Neuronal stem cell (in vitro differentiated cells): Measurements from ENCODE around the gene RNF167.

Source experiments
- DNase-seq: peaks from one replicate; pipeline ENCODE4 v3.0.0-alpha.2; 2013; ENCODE audit warnings: low spot score
- H2AFZ ChIP-seq: one replicate; pipeline ENCODE4 v1.6.1; 2013; ENCODE audit warnings: mild to moderate bottlenecking, low read length, inconsistent platforms
- H2AK5ac ChIP-seq: 2 replicates; pipeline ENCODE4 v1.6.1; 2013; ENCODE audit warnings: low read depth, mild to moderate bottlenecking, inconsistent platforms, low read length, moderate library complexity, mixed read lengths
- H2BK120ac ChIP-seq: 2 replicates; pipeline ENCODE4 v1.6.1; 2013; ENCODE audit warnings: low read depth, mild to moderate bottlenecking, inconsistent platforms, low read length, moderate library complexity, mixed read lengths
- H2BK12ac ChIP-seq: one replicate; pipeline ENCODE4 v1.6.1; 2013; ENCODE audit warnings: low read length, inconsistent platforms
- H2BK15ac ChIP-seq: 2 replicates; pipeline ENCODE4 v1.6.1; 2013; ENCODE audit warnings: mild to moderate bottlenecking, low read length, inconsistent platforms, mixed read lengths
- H2BK5ac ChIP-seq: one replicate; pipeline ENCODE4 v1.6.1; 2013; ENCODE audit warnings: inconsistent platforms, mild to moderate bottlenecking, low read length, moderate library complexity
- H3K14ac ChIP-seq: one replicate; pipeline ENCODE4 v1.6.1; 2013; ENCODE audit warnings: low read length, inconsistent platforms
- H3K18ac ChIP-seq: 2 replicates; pipeline ENCODE4 v1.6.1; 2013; ENCODE audit warnings: low read length, inconsistent platforms
- H3K23ac ChIP-seq: 2 replicates; pipeline ENCODE4 v1.6.1; 2013; ENCODE audit warnings: low read depth, mild to moderate bottlenecking, mixed read lengths, low read length, inconsistent platforms; ENCODE audit not compliant: poor library complexity
- H3K27ac ChIP-seq: replicated peaks from 3 replicates; pipeline ENCODE4 v1.5.1; 2013; ENCODE audit warnings: low read length, inconsistent platforms
- H3K27me3 ChIP-seq, 3 experiments: 2 replicates each; pipeline ENCODE4 v1.6.1; 2013; ENCODE audit warnings: low read length in 3 of 3, mild to moderate bottlenecking in 2 of 3, inconsistent platforms in 1 of 3, low read depth in 1 of 3, mixed read lengths in 1 of 3, moderate library complexity in 1 of 3; ENCODE audit not compliant: control insufficient read depth in 3 of 3, insufficient read depth in 3 of 3
- H3K36me3 ChIP-seq, 2 donors: replicated peaks in 1 of 2; 2 replicates each; pipeline ENCODE4 v1.6.1; 2013; ENCODE audit warnings: low read length in 2 of 2; ENCODE audit not compliant: control insufficient read depth in 2 of 2, insufficient read depth in 2 of 2
- H3K4ac ChIP-seq: 2 replicates; pipeline ENCODE4 v1.6.1; 2013; ENCODE audit warnings: inconsistent platforms, mild to moderate bottlenecking, low read length, moderate library complexity
- H3K4me1 ChIP-seq, 2 donors: 1 replicate in 1 of 2; 2 replicates in 1 of 2; pipeline ENCODE4 v1.6.1; 2013; ENCODE audit warnings: low read length in 2 of 2, low read depth in 1 of 2; ENCODE audit not compliant: control insufficient read depth in 2 of 2, insufficient read depth in 1 of 2
- H3K4me2 ChIP-seq: one replicate; pipeline ENCODE4 v1.6.1; 2013; ENCODE audit warnings: mild to moderate bottlenecking, low read length, inconsistent platforms; ENCODE audit not compliant: insufficient read depth, poor library complexity, severe bottlenecking
- H3K4me3 ChIP-seq, 2 donors: 2 replicates each; pipeline ENCODE4 v1.5.1; 2013; ENCODE audit warnings: low read length in 2 of 2, mild to moderate bottlenecking in 2 of 2, inconsistent platforms in 1 of 2, moderate library complexity in 1 of 2
- H3K79me1 ChIP-seq: one replicate; pipeline ENCODE4 v1.6.1; 2013; ENCODE audit warnings: low read depth, mild to moderate bottlenecking, inconsistent platforms, low read length, moderate library complexity
- H3K9ac ChIP-seq: one replicate; pipeline ENCODE4 v1.6.1; 2013; ENCODE audit warnings: mild to moderate bottlenecking, low read depth, low read length, inconsistent platforms; ENCODE audit not compliant: poor library complexity
- H3K9me3 ChIP-seq, 2 donors: replicated peaks in 1 of 2; 2 replicates each; pipeline versions ENCODE3 to v1.6.1; 2013; ENCODE audit warnings: low read length in 2 of 2, mild to moderate bottlenecking in 2 of 2, inconsistent platforms in 1 of 2, low read depth in 1 of 2, mixed read lengths in 1 of 2, moderate library complexity in 1 of 2; ENCODE audit not compliant: control insufficient read depth in 2 of 2, insufficient read depth in 1 of 2
- H4K8ac ChIP-seq: one replicate; pipeline ENCODE4 v1.6.1; 2013; ENCODE audit warnings: low read depth, mild to moderate bottlenecking, inconsistent platforms, low read length, moderate library complexity
- H4K91ac ChIP-seq: one replicate; pipeline ENCODE4 v1.6.1; 2013; ENCODE audit warnings: low read length, low read depth, mild to moderate bottlenecking, inconsistent platforms; ENCODE audit not compliant: poor library complexity
- WGBS, 2 donors: extraction: QIAGEN DNeasy Blood & Tissue Kit; methylation state at CpG; one replicate each; pipeline ENCODE4 v1.1.7; 2013; ENCODE audit warnings: missing lambda C conversion rate in 2 of 2, mixed read lengths in 1 of 2; ENCODE audit not compliant: insufficient read length in 2 of 2, insufficient replicate concordance in 1 of 2; ENCODE audit errors: extremely low coverage in 2 of 2; 5-methylcytosine and 5-hydroxymethylcytosine counted together

RNF167 gene

GRCh38 chr17:4986951-4987766 lies 47.1 kb downstream of the RNF167 start, which contains the start of gene CAMTA2:
Gene CAMTA2, minus strand, starts transcription at chr17:4987675. Its CDS starts 1,453 bp downstream, at chr17:4986222.
- peaks cover 0 to 8% of the 10 kb centered on the region in 2 donors for H3K4me1 ChIP-seq
- H4K91ac ChIP-seq, result no peak within 1 kb of the TSS
- peak within 1 kb of the TSS; percentile 85 for H3K4me2 ChIP-seq
- peak; percentile 73 for DNase-seq
- peak within 1 kb of the TSS; percentile 83 for H2AFZ ChIP-seq
- H3K27me3 ChIP-seq, result peaks cover 0 to 50% (median 7%) of the 10 kb centered on the region in 3 experiments
- H3K27ac ChIP-seq, result no peak within 1 kb of the TSS
- no peaks in the 10 kb centered on the region for H3K36me3 ChIP-seq
- no peaks in the 10 kb centered on the region for H3K9me3 ChIP-seq
- H3K14ac ChIP-seq, result peak within 1 kb of the TSS; percentile 90
- no CpG with 5 or more reads among the region's 78 CpGs for WGBS, 2 donors
- H2BK120ac ChIP-seq, result peak within 1 kb of the TSS; percentile 75
- peak within 1 kb of the TSS; percentile 7 for H2BK12ac ChIP-seq
- peak within 1 kb of the TSS; percentile 86 for H3K23ac ChIP-seq
- H2AK5ac ChIP-seq, result peak within 1 kb of the TSS; percentile 31
- H2BK5ac ChIP-seq, result peak within 1 kb of the TSS; percentile 73
- H3K4ac ChIP-seq, result no peak within 1 kb of the TSS
- no peaks in the 10 kb centered on the region for H3K79me1 ChIP-seq
- peak within 1 kb of the TSS; percentile 45 to 85 for H3K4me3 ChIP-seq
- H3K9ac ChIP-seq, result peak within 1 kb of the TSS; percentile 83
- H4K8ac ChIP-seq, result peak within 1 kb of the TSS; percentile 57
- H3K18ac ChIP-seq, result peak within 1 kb of the TSS; percentile 92
- peak within 1 kb of the TSS; percentile 86 for H2BK15ac ChIP-seq

DNA sequence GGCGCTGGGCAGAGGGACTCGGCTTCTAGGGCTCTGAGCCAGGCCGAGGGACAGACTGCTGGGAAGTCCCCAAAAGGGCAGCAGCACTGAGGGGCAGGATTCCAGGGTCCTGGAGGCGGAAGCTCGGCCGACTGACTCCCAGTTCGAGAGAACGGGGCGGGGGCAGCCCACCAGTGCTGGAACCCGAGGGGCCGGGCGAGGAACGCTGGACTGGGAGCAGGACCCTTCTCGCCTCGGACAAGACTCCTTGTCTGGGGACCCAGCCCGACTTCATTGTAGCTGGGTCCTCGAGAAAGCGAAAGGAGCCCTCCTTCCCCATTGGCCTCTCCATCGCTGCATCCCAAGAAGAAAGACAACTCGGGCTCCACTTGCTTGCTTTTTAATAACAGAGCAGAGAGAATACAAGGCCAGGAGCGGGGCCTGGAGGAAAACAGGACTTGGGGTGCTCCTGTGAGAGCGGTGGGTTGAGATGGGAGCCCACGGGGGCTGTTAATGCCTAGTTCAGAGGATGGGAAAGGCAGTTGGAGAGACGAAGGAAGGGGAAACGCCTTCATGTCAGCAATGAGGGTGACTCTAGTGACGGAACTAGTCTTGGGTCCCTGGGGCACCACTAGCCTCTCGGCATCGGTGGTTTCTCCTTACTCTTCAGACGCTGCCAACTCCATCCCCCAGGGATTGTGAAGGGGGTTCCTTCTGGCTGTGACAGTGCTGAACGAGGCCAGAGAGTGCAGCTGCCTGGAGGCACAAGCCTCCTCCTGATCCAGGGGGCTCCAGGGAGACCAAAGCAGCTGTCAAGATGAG lies 47.9 kb downstream of the RNF167 start:
- Histone ChIP-seq H3K27ac (no peak overlapping the region), H3K23ac (peak overlapping the region; percentile 10), H3K4me3 (peak overlapping the region; percentile 45 to 85), H2BK12ac (peak overlapping the region; percentile 7), H3K9me3 (no peaks in the 10 kb centered on the region), H4K8ac (no peak overlapping the region), H3K79me1 (no peaks in the 10 kb centered on the region), H3K14ac (peak overlapping the region; percentile 90), H2AK5ac (peak overlapping the region; percentile 31), H3K27me3 (peaks cover 0 to 50% (median 7%) of the 10 kb centered on the region in 3 experiments), H2AFZ (peak overlapping the region; percentile 83), H3K4me2 (peak overlapping the region; percentile 85), H3K4ac (no peak overlapping the region), H2BK5ac (peak overlapping the region; percentile 73), H3K4me1 (peaks cover 0 to 8% of the 10 kb centered on the region in 2 donors), H2BK15ac (no peak overlapping the region), H3K18ac (peak overlapping the region; percentile 92), H3K9ac (peak overlapping the region; percentile 50), H4K91ac (no peak overlapping the region), H2BK120ac (no peak overlapping the region), H3K36me3 (no peaks in the 10 kb centered on the region)
- no CpG with 5 or more reads among the region's 30 CpGs for WGBS, 2 donors
- no peak for DNase-seq

GRCh38 chr17:4994081-4994595 lies 54.1 kb downstream of the RNF167 start:
- Histone ChIP-seq H3K36me3 (no peaks in the 10 kb centered on the region), H3K4me2 (no peak overlapping the region), H3K14ac (no peak overlapping the region), H3K18ac (no peak overlapping the region), H3K9ac (no peak overlapping the region), H3K27ac (no peak overlapping the region), H2BK15ac (no peak overlapping the region), H4K8ac (no peak overlapping the region), H3K4me3 (no peak overlapping the region), H3K4me1 (peaks cover 5 to 12% of the 10 kb centered on the region in 2 donors), H3K79me1 (peaks cover 2% of the 10 kb centered on the region), H2AK5ac (no peak overlapping the region), H3K4ac (no peak overlapping the region), H3K23ac (no peak overlapping the region), H3K27me3 (peaks cover 4 to 17% (median 14%) of the 10 kb centered on the region in 3 experiments), H2BK5ac (no peak overlapping the region), H2BK12ac (no peak overlapping the region), H2AFZ (no peak overlapping the region), H2BK120ac (no peak overlapping the region), H3K9me3 (no peaks in the 10 kb centered on the region), H4K91ac (no peak overlapping the region)
- WGBS, 2 donors, result no CpG with 5 or more reads among the region's 6 CpGs
- no peak for DNase-seq
